Testis (tissue), 3 donors: ENCODE data around the gene PDE12. TPM values are rescaled to one million over a fixed set of nuclear protein-coding genes. Genes with fewer than 3 reads are reported as not detected.

Source experiments
- DNase-seq: peaks from one replicate; pipeline ENCODE4 v3.0.0-alpha.2; 2019
- H3K27ac ChIP-seq, 2 donors: fragments of 200-600 bp; sonication (generic); one replicate each; pipeline ENCODE4 v1.5.1; 2019
- H3K27me3 ChIP-seq: fragments of 200-600 bp; sonication (generic); one replicate; pipeline ENCODE4 v1.5.1; 2019
- H3K36me3 ChIP-seq: fragments of 200-600 bp; sonication (generic); one replicate; pipeline ENCODE4 v1.5.1; 2017; ENCODE audit warnings: low read depth; ENCODE audit errors: missing control alignments
- H3K4me1 ChIP-seq: fragments of 200-600 bp; sonication (generic); one replicate; pipeline ENCODE4 v1.5.1; 2019
- H3K4me3 ChIP-seq, 2 donors: fragments of 200-600 bp; sonication (generic); one replicate each; pipeline ENCODE4 v1.5.1; 2017 to 2019
- H3K9me3 ChIP-seq: fragments of 200-600 bp; sonication (generic); one replicate; pipeline ENCODE4 v1.5.1; 2017
- CTCF ChIP-seq, 3 experiments: fragments of 450-650 bp in 2 of 3; fragments of 200-600 bp in 1 of 3; sonication (generic) in 1 of 3; IDR thresholded peaks; one replicate each; pipeline ENCODE4 v1.5.1; 2016 to 2019; ENCODE audit warnings: antibody characterized with exemption in 3 of 3, mild to moderate bottlenecking in 2 of 3, moderate library complexity in 1 of 3
- POLR2A ChIP-seq: fragments of 450-650 bp; IDR thresholded peaks from one replicate; pipeline ENCODE4 v1.6.1; 2017; ENCODE audit warnings: antibody characterized with exemption, mild to moderate bottlenecking, moderate library complexity
- WGBS, 2 donors: methylation state at CpG; one replicate each; pipeline ENCODE4 v1.1.5; 2018; 5-methylcytosine and 5-hydroxymethylcytosine counted together
- intact Hi-C: fragments of 100-400 bp; cut with DNase I; formaldehyde crosslinking; loops from one replicate; pipeline ENCODE4 v1.15.1; 2023; ENCODE audit warnings: low total_unique reads
- polyA plus RNA-seq: library from polyadenylated mRNA; stranded (reverse); fragments of 350-450 nt; fragmentation: Illumina TruSeq; extraction: RNeasy Lipid Tissue Mini Kit (QIAGEN cat#74804); gene quantifications from one replicate; pipeline ENCODE4 v1.2.3, GENCODE V29; 2014; ENCODE audit warnings: low read depth, low replicate concordance; ENCODE audit not compliant: insufficient read depth
- total RNA-seq, 2 donors: library from RNA; depleted of rRNA; stranded (reverse); fragments of >200 nt; gene quantifications; one replicate each; pipeline ENCODE4 v1.2.3, GENCODE V29; 2016

PDE12 gene
- total and polyA plus RNA-seq, 3 donors from 2014 or later, result 9.9 to 26.0 (median 20.5) TPM

GRCh38 chr3:57577801-57578200, 21.7 kb downstream of the PDE12 start:
- Histone ChIP-seq H3K27ac (no peak overlapping the region), H3K9me3 (no peaks in the 10 kb centered on the region), H3K4me1 (peaks cover 11% of the 10 kb centered on the region), H3K36me3 (no peaks in the 10 kb centered on the region), H3K4me3 (no peak overlapping the region), H3K27me3 (no peaks in the 10 kb centered on the region)
- WGBS, 2 donors, result 84 to 94% methylated on average over 9 of the region's 9 CpGs
- intact Hi-C loops, result no loop called here
- TF ChIP-seq POLR2A, result no peak
- no peak for TF ChIP-seq CTCF (IDR thresholded peaks at IDR 0.05)
- no peak for DNase-seq

- no peaks in the 10 kb centered on the region for H3K9me3 ChIP-seq
- whole genome bisulfite sequencing, 2 donors, result 88% methylated on average over 7 of the region's 7 CpGs
- intact Hi-C loops, result no loop called here
- DNase-seq, result no peak
- no peaks in the 10 kb centered on the region for H3K27me3 ChIP-seq
- no peak overlapping the region for H3K27ac ChIP-seq
- H3K36me3 ChIP-seq, result no peaks in the 10 kb centered on the region
- no peak overlapping the region for H3K4me3 ChIP-seq
- TF ChIP-seq POLR2A, result no peak
- no peak for TF ChIP-seq CTCF (IDR thresholded peaks at IDR 0.05)
- H3K4me1 ChIP-seq, result peaks cover 4% of the 10 kb centered on the region
These were observed 26.5 kb downstream of the PDE12 start for GRCh38 chr3:57582474-57583168.

GRCh38 chr3:57583544-57583943, 27.5 kb downstream of the PDE12 start:
- TF ChIP-seq CTCF (IDR thresholded peaks at IDR 0.05) (no peak), POLR2A (no peak)
- Histone ChIP-seq H3K27ac (no peak overlapping the region), H3K4me1 (no peaks in the 10 kb centered on the region), H3K9me3 (no peaks in the 10 kb centered on the region), H3K27me3 (no peaks in the 10 kb centered on the region), H3K36me3 (no peaks in the 10 kb centered on the region), H3K4me3 (no peak overlapping the region)
- no peak for DNase-seq
- intact Hi-C loops, result no loop called here
- WGBS, 2 donors, result 88 to 94% methylated on average over 2 of the region's 2 CpGs

GRCh38 chr3:57586778-57587177, 30.7 kb downstream of the PDE12 start:
- H3K9me3 ChIP-seq, result no peaks in the 10 kb centered on the region
- no peak overlapping the region for H3K4me3 ChIP-seq
- no peak overlapping the region for H3K27ac ChIP-seq
- WGBS, 2 donors, result 82 to 86% methylated on average over 6 of the region's 6 CpGs
- no peaks in the 10 kb centered on the region for H3K27me3 ChIP-seq
- intact Hi-C loops, result no loop called here
- TF ChIP-seq CTCF (IDR thresholded peaks at IDR 0.05) (no peak), POLR2A (no peak)
- H3K36me3 ChIP-seq, result no peaks in the 10 kb centered on the region
- no peak for DNase-seq
- H3K4me1 ChIP-seq, result no peaks in the 10 kb centered on the region

GRCh38 chr3:57587905-57588304, 31.8 kb downstream of the PDE12 start:
- 61 to 73% methylated on average over 2 of the region's 2 CpGs for WGBS, 2 donors
- TF ChIP-seq POLR2A, result no peak
- no peak for TF ChIP-seq CTCF (IDR thresholded peaks at IDR 0.05)
- H3K4me1 ChIP-seq, result peaks cover 10% of the 10 kb centered on the region

More at GRCh38 chr3:57587905-57588304, 31.8 kb downstream of the PDE12 start:
- DNase-seq, result no peak
- intact Hi-C loops, result no loop called here
- H3K27ac ChIP-seq, result no peak overlapping the region
- H3K36me3 ChIP-seq, result no peaks in the 10 kb centered on the region
- H3K9me3 ChIP-seq, result no peaks in the 10 kb centered on the region
- no peaks in the 10 kb centered on the region for H3K27me3 ChIP-seq
- H3K4me3 ChIP-seq, result no peak overlapping the region
